ENCODE measurements around the gene SHISAL2A. TPM values are rescaled to one million over a fixed set of nuclear protein-coding genes. Genes with fewer than 3 reads are reported as not detected.

SHISAL2A gene
- total and polyA plus RNA-seq, 2 of the 8 experiments (the other 6 are each of a cell fraction or from before 2014, with no cell fraction given): 0.74 to 2.1 TPM

DNA sequence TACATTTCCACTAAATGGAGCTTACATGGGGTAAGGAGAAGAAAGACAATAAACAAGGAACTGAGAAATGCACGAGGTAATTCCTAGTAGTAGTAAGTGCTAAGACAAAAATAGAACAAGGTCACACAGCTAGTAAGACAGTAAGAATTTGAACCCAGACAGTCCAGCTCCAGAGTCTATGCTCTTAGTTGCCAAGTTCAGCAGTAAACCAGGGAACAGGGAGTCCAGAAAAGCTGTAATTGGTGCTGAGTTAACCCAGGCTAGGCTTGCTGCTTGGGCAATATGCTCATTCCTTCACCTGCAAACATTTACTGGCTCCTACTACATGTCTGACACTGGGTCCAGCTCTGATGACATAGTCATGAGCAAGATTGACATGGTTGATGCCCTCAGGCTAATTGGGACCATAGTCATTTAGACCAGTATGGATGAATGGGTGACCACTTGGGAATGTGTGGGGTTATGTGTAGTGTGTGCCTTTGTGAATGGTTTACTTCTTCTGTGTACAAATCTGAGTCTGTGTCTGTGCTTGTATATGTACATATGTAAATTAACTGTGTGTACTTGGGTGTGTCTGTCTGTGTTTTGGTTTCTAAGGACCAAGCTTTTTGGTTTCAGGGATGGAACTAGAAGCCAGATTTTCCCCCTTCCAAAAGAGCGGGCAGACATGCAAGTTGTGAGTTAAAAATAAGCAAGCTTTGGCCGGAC, 28.8 kb upstream of the SHISAL2A start:
- H3K4ac ChIP-seq (replicated peaks; ENCODE audit: insufficient read length, low read depth, low read length): no peak overlapping the region
- no peak overlapping the region for H3K56ac ChIP-seq (replicated peaks; ENCODE audit: insufficient read length, low read depth, low read length)
- no peak overlapping the region for H4K91ac ChIP-seq (replicated peaks; ENCODE audit: insufficient read length, low read length)
- H3K9me3 ChIP-seq (ENCODE audit: insufficient read depth in 2 of 2, low read depth in 1 of 2, low read length in 1 of 2): no peaks in the 10 kb centered on the region
- H4K5ac ChIP-seq (ENCODE audit: insufficient read length, low read depth, low read length): no peak overlapping the region
- no peak overlapping the region for H2BK12ac ChIP-seq (ENCODE audit: low read depth, low read length)
- no peak overlapping the region for H4K8ac ChIP-seq (ENCODE audit: extremely low read depth, insufficient read depth, low read length)
- H2AK5ac ChIP-seq (ENCODE audit: low read depth, low read length): no peak overlapping the region
- H2BK120ac ChIP-seq (replicated peaks; ENCODE audit: low read depth, low read length): no peak overlapping the region
- no peak overlapping the region for H3K23ac ChIP-seq (ENCODE audit: insufficient read length)
- CTCF ChIA-PET (ENCODE audit: partially characterized antibody): interaction anchor here (0.6 to 2.5 kb wide), 7 partner anchors 10 to 455 kb away, joined by 3 to 13 read pairs (median 4); no protein-coding TSS in a partner anchor
- H2BK20ac ChIP-seq (ENCODE audit: low read length): no peak overlapping the region
- peaks cover 0 to 10% (median 2%) of the 10 kb centered on the region in 4 experiments; a peak in 2 of 7 replicates for H3K4me1 ChIP-seq (replicated peaks in 1 of 4; ENCODE audit: control insufficient read depth in 3 of 4, insufficient read depth in 4 of 4, low read length in 3 of 4)
- no peak overlapping the region for H2BK15ac ChIP-seq (ENCODE audit: low read length)
- FAIRE-seq (no peak), DNase-seq (ENCODE audit: low read depth in 1 of 2, low spot score in 2 of 2) (no peak)
- H3K23me2 ChIP-seq (ENCODE audit: low read depth, low read length): peaks cover 8% of the 10 kb centered on the region
- WGBS, 2 experiments (ENCODE audit: extremely low coverage in 1 of 2, insufficient coverage in 1 of 2, insufficient read length in 1 of 2, insufficient replicate concordance in 2 of 2, low coverage in 1 of 2, low lambda C conversion rate in 2 of 2, missing lambda C conversion rate in 1 of 2): 72% methylated on average over 3 of the region's 3 CpGs; no CpG with 5 or more reads in 1 of the 2 experiments
- no peak overlapping the region for H2AFZ ChIP-seq (ENCODE audit: low read length)
- H3K36me3 ChIP-seq (ENCODE audit: control insufficient read depth in 2 of 4, insufficient read depth in 4 of 4, low read length in 3 of 4): 0 out of 8 replicates have a peak, but pooled peaks cover 0 to 2% (median 0%) of the 10 kb centered on the region in 4 experiments
- no peaks in the 10 kb centered on the region for H4K20me1 ChIP-seq (replicated peaks in 1 of 2; ENCODE audit: control insufficient read depth in 1 of 2, insufficient read depth in 2 of 2, low read length in 2 of 2)
- no peaks in the 10 kb centered on the region for H3K79me1 ChIP-seq (ENCODE audit: low read depth, low read length)
- H3K79me2 ChIP-seq (ENCODE audit: control insufficient read depth in 1 of 2, insufficient read depth in 2 of 2, low read length in 2 of 2): no peaks in the 10 kb centered on the region
- no peak overlapping the region for H3K14ac ChIP-seq (ENCODE audit: insufficient read length)
- peaks cover 2 to 35% (median 30%) of the 10 kb centered on the region in 4 experiments for H3K27me3 ChIP-seq (replicated peaks in 1 of 4; ENCODE audit: control insufficient read depth in 3 of 4, extremely low read depth in 1 of 4, insufficient read depth in 3 of 4, low read length in 3 of 4)
- no peak overlapping the region for H3K18ac ChIP-seq (ENCODE audit: extremely low read depth, low read length)
- H3K9ac ChIP-seq (replicated peaks in 1 of 4; ENCODE audit: extremely low read depth in 1 of 4, low read depth in 3 of 4, low read length in 3 of 4): no peak overlapping the region
- no peak overlapping the region for H2BK5ac ChIP-seq (ENCODE audit: low read depth, low read length)
- H3K4me3 ChIP-seq (ENCODE audit: extremely low read depth in 1 of 4, insufficient read depth in 2 of 4, low read depth in 3 of 4, low read length in 4 of 4): no peak overlapping the region
- POLR2A ChIA-PET (ENCODE audit: partially characterized antibody): interaction anchor here (1.0 to 1.5 kb wide), 3 partner anchors 10 to 200 kb away, joined by 3 to 4 read pairs (median 4); partner anchors contain the start of genes ORC1 and PRPF38A
- no peak overlapping the region for H3K4me2 ChIP-seq (ENCODE audit: insufficient read depth in 1 of 2, low read depth in 2 of 2, low read length in 2 of 2)
- no peak overlapping the region for H3K27ac ChIP-seq (ENCODE audit: low read depth, low read length)
- TF ChIP-seq RBBP5 (IDR thresholded peaks at IDR 0.05; ENCODE audit: borderline replicate concordance, low read depth, low read length) (no peak), JUND (IDR thresholded peaks at IDR 0.05; ENCODE audit: low read length) (no peak), KDM1A (IDR thresholded peaks at IDR 0.05; ENCODE audit: borderline replicate concordance, low read length) (no peak), POU5F1 (IDR thresholded peaks at IDR 0.05; ENCODE audit: low read depth, low read length) (no peak), BRCA1 (IDR thresholded peaks at IDR 0.05; ENCODE audit: low read depth, low read length) (no peak), CHD2 (IDR thresholded peaks at IDR 0.05; ENCODE audit: low read length) (no peak), SAP30 (IDR thresholded peaks at IDR 0.05; ENCODE audit: insufficient read depth, insufficient replicate concordance, low read length) (no peak), TAF1 (IDR thresholded peaks at IDR 0.05; ENCODE audit: low read depth, low read length) (no peak), SP4 (IDR thresholded peaks at IDR 0.05; ENCODE audit: low read length) (no peak), CEBPB (IDR thresholded peaks at IDR 0.05; ENCODE audit: low read depth, low read length) (no peak), BCL11A (IDR thresholded peaks at IDR 0.05; ENCODE audit: low read depth in 2 of 2, low read length in 2 of 2) (no peak)
- TF ChIP-seq, protein P1, sequence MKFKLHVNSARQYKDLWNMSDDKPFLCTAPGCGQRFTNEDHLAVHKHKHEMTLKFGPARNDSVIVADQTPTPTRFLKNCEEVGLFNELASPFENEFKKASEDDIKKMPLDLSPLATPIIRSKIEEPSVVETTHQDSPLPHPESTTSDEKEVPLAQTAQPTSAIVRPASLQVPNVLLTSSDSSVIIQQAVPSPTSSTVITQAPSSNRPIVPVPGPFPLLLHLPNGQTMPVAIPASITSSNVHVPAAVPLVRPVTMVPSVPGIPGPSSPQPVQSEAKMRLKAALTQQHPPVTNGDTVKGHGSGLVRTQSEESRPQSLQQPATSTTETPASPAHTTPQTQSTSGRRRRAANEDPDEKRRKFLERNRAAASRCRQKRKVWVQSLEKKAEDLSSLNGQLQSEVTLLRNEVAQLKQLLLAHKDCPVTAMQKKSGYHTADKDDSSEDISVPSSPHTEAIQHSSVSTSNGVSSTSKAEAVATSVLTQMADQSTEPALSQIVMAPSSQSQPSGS (IDR thresholded peaks at IDR 0.05; ENCODE audit: low read length): no peak

All from H1 (cell line).